Cardiac muscle cell (in vitro differentiated cells and primary cell): ENCODE data around the gene SH3BGR. TPM values are rescaled to one million over a fixed set of nuclear protein-coding genes. Genes with fewer than 3 reads are reported as not detected.

Source experiments
- DNase-seq, 2 donors: peaks; one replicate each; pipeline versions ENCODE4 v3.0.0 to v3.0.0-alpha.2; 2010 to 2017; ENCODE audit warnings: low read depth in 1 of 2, low spot score in 1 of 2
- H3K27ac ChIP-seq: fragments of 200-600 bp; sonication (generic); 2 replicates; pipeline ENCODE4 v1.5.1; 2016
- H3K27me3 ChIP-seq: fragments of 200-600 bp; sonication (generic); 2 replicates; pipeline ENCODE4 v1.6.0; 2016; ENCODE audit warnings: control low read depth
- H3K36me3 ChIP-seq: fragments of 200-600 bp; sonication (generic); 2 replicates; pipeline ENCODE4 v1.5.1; 2016; ENCODE audit warnings: control low read depth
- H3K4me1 ChIP-seq: fragments of 200-600 bp; sonication (generic); 2 replicates; pipeline ENCODE4 v1.8.1; 2017; ENCODE audit warnings: low read depth, mild to moderate bottlenecking, mixed run types
- H3K4me3 ChIP-seq: fragments of 200-600 bp; sonication (generic); 2 replicates; pipeline ENCODE4 v1.5.1; 2016; ENCODE audit warnings: mild to moderate bottlenecking
- H3K9me3 ChIP-seq: fragments of 200-600 bp; sonication (generic); 2 replicates; pipeline ENCODE4 v1.5.1; 2017; ENCODE audit warnings: low read depth, mild to moderate bottlenecking, control low read depth
- CTCF ChIP-seq: IDR thresholded peaks from 2 replicates; pipeline ENCODE4 v1.5.1; 2012; ENCODE audit warnings: low read depth, mild to moderate bottlenecking, low read length
- polyA plus RNA-seq: library from polyadenylated mRNA; unstranded; fragments of >200 nt; fragmentation: Nextera tagmentation; extraction: Ambion mirVana; gene quantifications from 2 replicates; pipeline ENCODE4 v1.2.1, GENCODE V29; 2016
- total RNA-seq: library from RNA; depleted of rRNA; stranded (reverse); fragments of >200 nt; gene quantifications from 2 replicates; pipeline ENCODE4 v1.2.3, GENCODE V29; 2016

The SH3BGR gene
- total and polyA plus RNA-seq, 2 experiments from 2014 or later, result 168 to 326 TPM

DNA sequence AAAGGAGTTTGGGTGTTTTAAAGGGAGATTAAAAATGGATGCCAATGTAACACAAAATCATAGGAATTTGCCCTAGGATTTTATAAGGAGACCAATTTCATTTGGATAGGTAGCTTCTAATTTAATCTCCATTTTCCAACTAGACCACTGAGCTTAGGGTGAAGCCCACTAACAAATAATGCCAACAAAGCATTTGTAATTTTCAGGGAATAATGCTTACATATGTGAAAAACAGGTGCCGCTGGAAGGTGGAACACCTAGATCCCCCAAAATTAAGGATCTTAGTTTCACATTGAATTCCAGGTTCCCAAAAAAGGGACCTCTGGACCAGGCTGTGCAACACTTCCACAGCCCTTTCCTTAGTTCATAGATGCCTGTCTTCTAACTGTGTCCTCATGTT, 94.8 kb downstream of the SH3BGR start:
- no peak for TF ChIP-seq CTCF
- no peak for DNase-seq

DNA sequence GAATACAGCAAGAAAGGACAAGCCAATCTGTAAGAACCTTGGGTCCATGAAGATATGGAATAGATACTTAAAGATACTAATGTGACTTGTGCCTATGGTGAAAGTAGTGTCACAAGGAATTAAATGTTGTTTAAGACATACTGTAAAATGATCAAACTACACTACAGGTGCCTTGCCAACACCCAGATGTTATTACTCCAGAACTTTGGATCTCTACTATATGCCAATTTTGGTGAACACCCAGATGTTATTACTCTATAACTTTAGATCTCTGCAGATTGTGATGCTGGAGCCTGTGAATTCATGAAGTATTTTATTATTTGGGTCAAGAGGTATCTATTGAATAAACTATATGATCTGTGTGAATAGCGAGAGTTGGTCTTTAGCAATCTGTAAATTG, 101.1 kb downstream of the SH3BGR start:
- no peak overlapping the region for H3K27ac ChIP-seq
- H3K9me3 ChIP-seq, result no peaks in the 10 kb centered on the region
- H3K27me3 ChIP-seq, result no peaks in the 10 kb centered on the region
- no peak overlapping the region for H3K4me3 ChIP-seq
- peaks cover 6% of the 10 kb centered on the region for H3K4me1 ChIP-seq
- no peak for DNase-seq
- no peaks in the 10 kb centered on the region for H3K36me3 ChIP-seq
- TF ChIP-seq CTCF, result no peak

More for the DNA sequence above, 94.8 kb downstream of the SH3BGR start:
- Histone ChIP-seq H3K4me1 (peaks cover 9% of the 10 kb centered on the region), H3K27ac (no peak overlapping the region), H3K27me3 (no peaks in the 10 kb centered on the region), H3K36me3 (no peaks in the 10 kb centered on the region), H3K9me3 (no peaks in the 10 kb centered on the region), H3K4me3 (no peak overlapping the region)

- Histone ChIP-seq H3K4me1 (peaks cover 6% of the 10 kb centered on the region), H3K36me3 (no peaks in the 10 kb centered on the region), H3K27me3 (no peaks in the 10 kb centered on the region), H3K9me3 (no peaks in the 10 kb centered on the region), H3K4me3 (no peak overlapping the region), H3K27ac (no peak overlapping the region)
- TF ChIP-seq CTCF, result no peak
- no peak for DNase-seq
These were observed 101.6 kb downstream of the SH3BGR start for GRCh38 chr21:39553331-39553730.

GRCh38 chr21:39555911-39556590, 104.3 kb downstream of the SH3BGR start:
- TF ChIP-seq CTCF, result no peak

DNA sequence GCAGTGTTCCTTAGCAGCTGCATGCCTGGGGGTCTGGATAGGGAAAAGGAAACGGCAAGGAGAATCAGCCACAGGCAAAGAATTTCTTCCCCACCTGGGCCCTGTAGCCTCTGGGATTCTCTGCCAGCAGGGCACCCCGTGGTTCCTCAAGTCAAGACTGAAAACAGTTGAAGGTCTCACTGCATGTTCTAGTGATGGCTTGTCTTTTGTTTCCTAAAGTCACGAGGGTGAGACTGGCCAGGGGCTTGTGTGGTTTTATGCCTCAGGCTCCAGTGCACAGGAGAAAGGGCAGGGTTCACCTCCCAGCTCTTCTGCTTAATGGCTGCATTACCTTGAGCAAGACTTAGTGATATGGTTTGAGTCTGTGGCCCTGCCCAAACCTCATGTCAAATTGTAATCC, 107.7 kb downstream of the SH3BGR start:
- no peak for DNase-seq
- H3K27me3 ChIP-seq, result no peaks in the 10 kb centered on the region
- no peak for TF ChIP-seq CTCF
- H3K36me3 ChIP-seq, result no peaks in the 10 kb centered on the region
- H3K27ac ChIP-seq, result no peak overlapping the region
- H3K4me1 ChIP-seq, result peaks cover 9% of the 10 kb centered on the region
- H3K4me3 ChIP-seq, result no peak overlapping the region
- H3K9me3 ChIP-seq, result no peaks in the 10 kb centered on the region

More at GRCh38 chr21:39555911-39556590, 104.3 kb downstream of the SH3BGR start:
- DNase-seq, result peak in 1 of 2 donors; percentile 19
- no peaks in the 10 kb centered on the region for H3K9me3 ChIP-seq
- H3K27me3 ChIP-seq, result no peaks in the 10 kb centered on the region
- H3K4me3 ChIP-seq, result no peak overlapping the region
- H3K27ac ChIP-seq, result no peak overlapping the region
- H3K4me1 ChIP-seq, result no peaks in the 10 kb centered on the region
- H3K36me3 ChIP-seq, result no peaks in the 10 kb centered on the region
